ENCODE results near the gene LNP1.
"Not testable (repeated sequence)": the region's sequence is repeated elsewhere in the genome, so short reads cannot be mapped to it uniquely, and the experiment has no call there.

Gene LNP1

DNA sequence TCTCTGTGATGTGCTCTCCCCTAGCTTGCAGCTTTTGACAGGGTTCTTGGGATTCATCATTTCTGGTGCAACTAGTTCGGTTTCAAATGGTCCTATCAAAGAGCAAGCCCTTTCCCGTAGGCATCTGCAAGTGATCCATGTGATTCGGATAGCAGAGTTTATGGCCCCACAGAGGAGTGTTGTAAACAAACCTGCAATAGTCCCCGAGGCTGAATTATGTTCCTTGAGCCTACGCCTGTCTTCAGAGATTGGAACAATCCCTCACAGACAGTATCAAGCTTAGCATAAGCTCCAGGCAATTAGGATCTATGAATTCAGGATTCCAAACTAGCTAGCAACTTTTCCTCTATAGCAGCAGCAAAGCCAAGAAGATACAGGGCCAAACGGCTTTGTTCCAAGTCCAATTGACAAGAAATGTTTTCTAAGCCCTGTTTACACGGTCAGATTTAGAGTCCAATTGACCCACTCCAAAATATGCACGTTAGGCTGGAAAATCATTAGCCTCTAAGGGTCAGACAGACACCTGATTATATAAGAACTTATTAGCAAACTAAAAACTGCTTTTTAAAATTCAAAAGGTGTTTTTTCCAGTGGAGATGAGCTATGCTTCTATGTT is 24.8 kb downstream of the LNP1 start:
- H3K9ac ChIP-seq (ENCODE audit: low read depth in 1 of 2, low read length in 2 of 2), result no peak overlapping the region
- no peaks in the 10 kb centered on the region for H3K9me3 ChIP-seq (ENCODE audit: control insufficient read depth in 1 of 2, low read length in 2 of 2)
- H3K4me1 ChIP-seq (ENCODE audit: control insufficient read depth in 1 of 2, insufficient read depth in 2 of 2, low read length in 2 of 2), result peaks cover 0 to 11% of the 10 kb centered on the region in 2 donors
- H3K4me3 ChIP-seq (ENCODE audit: low read depth in 1 of 2, low read length in 2 of 2), result no peak overlapping the region
- H3K27me3 ChIP-seq (ENCODE audit: control insufficient read depth in 1 of 2, insufficient read depth in 2 of 2, low read length in 2 of 2), result no peaks in the 10 kb centered on the region
- no peak overlapping the region for H3K27ac ChIP-seq (ENCODE audit: low read depth, low read length)
- no peaks in the 10 kb centered on the region for H3K36me3 ChIP-seq (ENCODE audit: control insufficient read depth in 1 of 2, insufficient read depth in 2 of 2, low read length in 2 of 2)

DNA sequence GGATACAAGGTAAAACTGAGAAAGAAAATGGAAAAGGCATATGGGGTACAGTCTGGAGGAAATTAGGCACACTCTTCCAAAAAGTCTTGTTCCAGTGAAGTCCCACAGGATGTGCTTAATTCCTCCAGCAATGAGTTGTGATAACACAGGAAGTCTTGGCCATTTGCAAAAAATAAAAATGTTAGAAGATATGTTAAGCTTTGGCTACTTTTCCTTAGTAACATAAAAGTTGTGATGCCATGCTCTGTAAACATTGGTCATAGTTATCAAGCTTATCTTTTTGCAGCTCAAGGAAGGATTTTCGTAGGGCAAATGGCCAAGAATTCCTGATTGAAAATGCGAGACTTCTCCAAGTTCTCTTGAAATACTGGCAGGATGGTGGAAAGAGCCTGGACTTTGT is 26.4 kb downstream of the LNP1 start:
- Histone ChIP-seq H3K9me3 (ENCODE audit: control insufficient read depth in 1 of 2, low read length in 2 of 2) (no peaks in the 10 kb centered on the region), H3K4me1 (ENCODE audit: control insufficient read depth in 1 of 2, insufficient read depth in 2 of 2, low read length in 2 of 2) (peaks cover 0 to 11% of the 10 kb centered on the region in 2 donors), H3K4me3 (ENCODE audit: low read depth in 1 of 2, low read length in 2 of 2) (no peak overlapping the region), H3K36me3 (ENCODE audit: control insufficient read depth in 1 of 2, insufficient read depth in 2 of 2, low read length in 2 of 2) (no peaks in the 10 kb centered on the region), H3K27ac (ENCODE audit: low read depth, low read length) (no peak overlapping the region), H3K9ac (ENCODE audit: low read depth in 1 of 2, low read length in 2 of 2) (no peak overlapping the region), H3K27me3 (ENCODE audit: control insufficient read depth in 1 of 2, insufficient read depth in 2 of 2, low read length in 2 of 2) (no peaks in the 10 kb centered on the region)

DNA sequence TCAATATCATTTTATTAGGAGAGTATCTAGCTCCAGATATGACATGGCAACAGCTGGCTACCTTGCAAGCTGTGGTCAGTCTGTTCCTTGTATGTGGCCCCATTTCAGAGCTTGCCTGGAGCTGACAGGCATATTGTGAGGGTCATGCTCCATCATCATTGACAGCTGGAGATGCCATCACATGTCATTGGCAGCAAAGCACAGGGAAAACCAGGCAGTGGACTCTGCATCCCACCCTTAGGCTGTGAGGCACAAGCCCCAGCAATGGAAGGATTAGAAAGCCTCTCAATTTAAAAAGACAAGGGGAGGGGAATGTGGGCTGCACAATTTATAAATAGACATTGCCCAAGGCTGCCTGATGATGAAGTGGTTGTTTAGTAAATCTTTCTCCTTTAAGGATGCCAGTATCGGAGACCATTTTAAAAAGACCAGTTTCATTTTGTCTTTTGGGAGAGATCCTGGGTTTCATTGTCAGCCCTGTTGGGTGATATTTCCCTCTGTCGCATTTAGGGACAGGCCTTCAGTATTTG is 27.9 kb downstream of the LNP1 start:
- Histone ChIP-seq H3K4me1 (ENCODE audit: control insufficient read depth in 1 of 2, insufficient read depth in 2 of 2, low read length in 2 of 2) (peaks cover 0 to 9% of the 10 kb centered on the region in 2 donors), H3K9me3 (ENCODE audit: control insufficient read depth in 1 of 2, low read length in 2 of 2) (no peaks in the 10 kb centered on the region), H3K9ac (ENCODE audit: low read depth in 1 of 2, low read length in 2 of 2) (no peak overlapping the region), H3K4me3 (ENCODE audit: low read depth in 1 of 2, low read length in 2 of 2) (no peak overlapping the region), H3K27ac (ENCODE audit: low read depth, low read length) (no peak overlapping the region), H3K27me3 (ENCODE audit: control insufficient read depth in 1 of 2, insufficient read depth in 2 of 2, low read length in 2 of 2) (no peaks in the 10 kb centered on the region), H3K36me3 (ENCODE audit: control insufficient read depth in 1 of 2, insufficient read depth in 2 of 2, low read length in 2 of 2) (no peaks in the 10 kb centered on the region)

DNA sequence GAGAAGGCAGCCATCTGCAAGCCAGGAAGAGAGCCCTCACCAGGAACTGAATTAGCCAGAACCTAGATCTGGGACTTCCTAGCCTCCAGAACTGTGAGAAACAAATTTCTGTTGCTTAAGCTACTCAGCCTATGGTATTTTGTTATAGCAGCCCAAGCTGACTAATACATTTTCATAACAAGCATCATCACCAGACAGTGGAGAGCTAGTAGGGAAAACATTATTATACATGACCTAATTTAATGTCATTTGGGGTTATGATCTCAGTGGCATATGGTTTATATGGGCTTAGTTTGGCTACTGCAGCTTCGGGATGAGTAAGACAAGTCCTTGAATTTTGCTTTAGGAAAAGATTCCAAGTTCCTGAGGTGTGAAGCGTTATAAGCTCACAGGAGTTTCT is 35.6 kb downstream of the LNP1 start:
- no peaks in the 10 kb centered on the region for H3K9me3 ChIP-seq (ENCODE audit: control insufficient read depth in 1 of 2, low read length in 2 of 2)
- no peak overlapping the region for H3K4me3 ChIP-seq (ENCODE audit: low read depth in 1 of 2, low read length in 2 of 2)
- no peaks in the 10 kb centered on the region for H3K27me3 ChIP-seq (ENCODE audit: control insufficient read depth in 1 of 2, insufficient read depth in 2 of 2, low read length in 2 of 2)
- H3K9ac ChIP-seq (ENCODE audit: low read depth in 1 of 2, low read length in 2 of 2), result no peak overlapping the region
- H3K4me1 ChIP-seq (ENCODE audit: control insufficient read depth in 1 of 2, insufficient read depth in 2 of 2, low read length in 2 of 2), result no peaks in the 10 kb centered on the region
- no peak overlapping the region for H3K27ac ChIP-seq (ENCODE audit: low read depth, low read length)
- no peaks in the 10 kb centered on the region for H3K36me3 ChIP-seq (ENCODE audit: control insufficient read depth in 1 of 2, insufficient read depth in 2 of 2, low read length in 2 of 2)

DNA sequence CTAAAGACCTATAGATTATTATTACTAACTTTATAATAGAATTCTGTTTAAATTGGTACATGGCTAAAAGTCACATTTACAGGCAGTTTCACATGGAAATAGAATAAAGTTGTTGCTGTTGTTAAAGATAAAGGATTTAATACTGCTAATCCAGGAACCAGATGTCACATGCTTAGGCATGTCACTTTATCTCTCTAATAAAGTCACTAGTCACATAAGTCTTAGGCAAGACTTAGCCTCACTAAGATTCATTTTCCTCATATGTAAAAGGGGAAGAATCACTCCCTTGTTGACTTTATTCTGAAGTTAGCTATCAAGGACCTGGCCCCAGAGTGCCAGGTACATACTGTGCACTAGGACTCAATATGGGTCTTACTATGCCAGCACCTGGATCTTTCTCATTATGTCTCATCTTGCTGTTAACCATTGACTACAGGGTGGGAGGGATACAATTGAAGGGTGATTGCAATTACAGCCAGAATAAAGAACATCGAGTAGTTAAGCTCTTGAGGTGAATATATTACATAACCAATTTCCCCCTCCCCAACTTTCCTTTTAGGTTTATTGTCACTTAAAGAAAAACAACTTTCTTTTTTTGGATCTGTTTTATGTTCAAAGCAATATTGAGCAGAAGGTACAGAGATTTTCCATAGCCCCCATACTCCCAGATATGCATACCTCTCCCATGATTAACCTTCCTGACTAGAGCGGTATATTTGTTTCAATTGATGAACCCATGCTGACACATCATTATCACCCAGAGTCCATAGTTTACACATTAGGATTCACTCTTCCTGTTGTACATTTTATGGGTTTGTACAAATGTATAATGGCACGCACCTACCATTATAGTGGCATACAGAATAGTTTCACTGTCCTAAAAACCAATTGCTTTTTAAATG is 36.6 kb downstream of the LNP1 start:
- Histone ChIP-seq H3K27ac (ENCODE audit: low read depth, low read length) (no peak overlapping the region), H3K27me3 (ENCODE audit: control insufficient read depth in 1 of 2, insufficient read depth in 2 of 2, low read length in 2 of 2) (no peaks in the 10 kb centered on the region), H3K4me3 (ENCODE audit: low read depth in 1 of 2, low read length in 2 of 2) (no peak overlapping the region), H3K36me3 (ENCODE audit: control insufficient read depth in 1 of 2, insufficient read depth in 2 of 2, low read length in 2 of 2) (no peaks in the 10 kb centered on the region), H3K9me3 (ENCODE audit: control insufficient read depth in 1 of 2, low read length in 2 of 2) (no peaks in the 10 kb centered on the region), H3K4me1 (ENCODE audit: control insufficient read depth in 1 of 2, insufficient read depth in 2 of 2, low read length in 2 of 2) (no peaks in the 10 kb centered on the region), H3K9ac (ENCODE audit: low read depth in 1 of 2, low read length in 2 of 2) (no peak overlapping the region)

DNA sequence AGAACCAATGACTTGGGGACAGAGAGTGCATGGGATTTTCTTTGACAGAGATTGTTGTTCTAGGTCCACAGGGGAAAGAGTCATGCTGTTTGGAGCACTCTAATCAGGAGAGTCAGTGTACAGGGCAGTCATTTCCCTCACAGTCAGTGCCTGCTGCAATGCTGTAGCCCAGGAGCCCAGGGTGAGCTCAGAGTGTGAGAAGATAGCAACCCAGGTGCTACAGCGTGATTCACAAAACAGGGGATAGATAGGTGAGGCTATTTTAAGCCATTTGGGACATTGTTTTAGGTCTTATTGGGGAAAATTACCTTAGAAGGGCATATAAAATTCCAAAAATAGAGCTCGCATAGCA is 37.3 kb downstream of the LNP1 start:
- Histone ChIP-seq H3K9ac (ENCODE audit: low read depth in 1 of 2, low read length in 2 of 2) (no peak overlapping the region), H3K27me3 (ENCODE audit: control insufficient read depth in 1 of 2, insufficient read depth in 2 of 2, low read length in 2 of 2) (no peaks in the 10 kb centered on the region), H3K27ac (ENCODE audit: low read depth, low read length) (no peak overlapping the region), H3K9me3 (ENCODE audit: control insufficient read depth in 1 of 2, low read length in 2 of 2) (no peaks in the 10 kb centered on the region), H3K4me1 (ENCODE audit: control insufficient read depth in 1 of 2, insufficient read depth in 2 of 2, low read length in 2 of 2) (no peaks in the 10 kb centered on the region), H3K4me3 (ENCODE audit: low read depth in 1 of 2, low read length in 2 of 2) (no peak overlapping the region), H3K36me3 (ENCODE audit: control insufficient read depth in 1 of 2, insufficient read depth in 2 of 2, low read length in 2 of 2) (no peaks in the 10 kb centered on the region)

DNA sequence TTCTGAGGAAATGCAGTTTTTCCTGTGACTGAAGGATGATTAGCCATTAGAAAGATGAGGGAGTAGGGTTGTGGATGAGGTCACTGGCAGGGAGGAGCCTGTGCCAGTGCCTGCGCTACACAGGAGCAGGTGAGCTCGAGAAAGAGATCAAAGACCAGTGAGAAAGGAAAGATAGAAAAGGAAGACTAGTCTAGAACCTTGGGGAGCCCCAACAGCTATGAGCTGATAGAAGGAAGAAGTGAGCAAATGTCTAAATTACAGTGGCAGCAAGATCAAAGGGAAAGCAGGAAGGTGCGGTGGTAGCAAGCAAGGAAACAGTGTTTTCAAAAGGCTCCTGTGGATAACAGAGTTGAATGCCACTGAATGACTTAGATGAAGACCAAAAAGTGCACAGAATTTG is 39.6 kb downstream of the LNP1 start:
- no peaks in the 10 kb centered on the region for H3K4me1 ChIP-seq (ENCODE audit: control insufficient read depth in 1 of 2, insufficient read depth in 2 of 2, low read length in 2 of 2)
- H3K9me3 ChIP-seq (ENCODE audit: control insufficient read depth in 1 of 2, low read length in 2 of 2), result no peaks in the 10 kb centered on the region
- no peak overlapping the region for H3K4me3 ChIP-seq (ENCODE audit: low read depth in 1 of 2, low read length in 2 of 2)
- H3K9ac ChIP-seq (ENCODE audit: low read depth in 1 of 2, low read length in 2 of 2), result no peak overlapping the region
- H3K36me3 ChIP-seq (ENCODE audit: control insufficient read depth in 1 of 2, insufficient read depth in 2 of 2, low read length in 2 of 2), result no peaks in the 10 kb centered on the region
- no peak overlapping the region for H3K27ac ChIP-seq (ENCODE audit: low read depth, low read length)
- no peaks in the 10 kb centered on the region for H3K27me3 ChIP-seq (ENCODE audit: control insufficient read depth in 1 of 2, insufficient read depth in 2 of 2, low read length in 2 of 2)

DNA sequence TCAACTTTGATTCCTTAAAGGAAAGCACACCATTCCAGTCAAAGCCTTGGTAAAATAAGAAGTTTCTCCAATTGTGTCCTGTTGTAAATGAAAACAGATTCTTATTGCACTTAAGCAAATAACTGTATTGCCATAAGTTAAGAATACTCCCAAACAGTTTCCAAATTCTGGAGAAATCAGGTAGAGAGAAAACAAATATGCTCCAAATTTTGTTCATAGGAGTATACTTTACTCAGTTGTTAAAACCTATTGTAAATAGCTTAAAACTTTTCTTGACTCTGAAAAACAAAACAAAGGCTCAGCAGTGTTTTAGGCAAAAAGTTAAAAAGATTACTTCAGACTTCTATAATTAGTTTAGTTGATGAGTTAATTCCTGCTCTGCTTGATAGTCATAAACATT is 42.4 kb downstream of the LNP1 start:
- Histone ChIP-seq H3K4me3 (ENCODE audit: low read depth in 1 of 2, low read length in 2 of 2) (no peak overlapping the region), H3K36me3 (ENCODE audit: control insufficient read depth in 1 of 2, insufficient read depth in 2 of 2, low read length in 2 of 2) (no peaks in the 10 kb centered on the region), H3K27ac (ENCODE audit: low read depth, low read length) (no peak overlapping the region), H3K4me1 (ENCODE audit: control insufficient read depth in 1 of 2, insufficient read depth in 2 of 2, low read length in 2 of 2) (no peaks in the 10 kb centered on the region), H3K27me3 (ENCODE audit: control insufficient read depth in 1 of 2, insufficient read depth in 2 of 2, low read length in 2 of 2) (no peaks in the 10 kb centered on the region), H3K9ac (ENCODE audit: low read depth in 1 of 2, low read length in 2 of 2) (no peak overlapping the region), H3K9me3 (ENCODE audit: control insufficient read depth in 1 of 2, low read length in 2 of 2) (peaks cover 0 to 2% of the 10 kb centered on the region in 2 donors)

DNA sequence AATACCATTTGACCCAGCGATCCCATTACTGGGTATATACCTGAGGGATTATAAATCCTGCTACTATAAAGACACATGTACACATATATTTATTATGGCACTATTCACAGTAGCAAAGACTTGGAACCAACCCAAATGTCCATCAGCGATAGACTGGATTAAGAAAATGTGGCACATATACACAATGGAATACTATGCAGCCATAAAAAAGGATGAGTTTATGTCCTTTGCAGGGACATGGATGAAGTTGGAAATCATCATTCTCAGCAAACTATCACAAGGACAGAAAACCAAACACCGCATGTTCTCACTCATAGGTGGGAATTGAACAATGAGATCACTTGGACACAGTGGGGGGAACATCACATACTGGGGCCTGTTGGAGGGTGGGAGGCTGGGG is 45.7 kb downstream of the LNP1 start:
- H3K9me3 ChIP-seq (ENCODE audit: control insufficient read depth in 1 of 2, low read length in 2 of 2); H3K27me3 ChIP-seq (ENCODE audit: control insufficient read depth in 1 of 2, insufficient read depth in 2 of 2, low read length in 2 of 2); H3K4me1 ChIP-seq (ENCODE audit: control insufficient read depth in 1 of 2, insufficient read depth in 2 of 2, low read length in 2 of 2); H3K9ac ChIP-seq (ENCODE audit: low read depth in 1 of 2, low read length in 2 of 2); H3K4me3 ChIP-seq (ENCODE audit: low read depth in 1 of 2, low read length in 2 of 2); H3K36me3 ChIP-seq (ENCODE audit: control insufficient read depth in 1 of 2, insufficient read depth in 2 of 2, low read length in 2 of 2); H3K27ac ChIP-seq (ENCODE audit: low read depth, low read length): not testable (repeated sequence)

DNA sequence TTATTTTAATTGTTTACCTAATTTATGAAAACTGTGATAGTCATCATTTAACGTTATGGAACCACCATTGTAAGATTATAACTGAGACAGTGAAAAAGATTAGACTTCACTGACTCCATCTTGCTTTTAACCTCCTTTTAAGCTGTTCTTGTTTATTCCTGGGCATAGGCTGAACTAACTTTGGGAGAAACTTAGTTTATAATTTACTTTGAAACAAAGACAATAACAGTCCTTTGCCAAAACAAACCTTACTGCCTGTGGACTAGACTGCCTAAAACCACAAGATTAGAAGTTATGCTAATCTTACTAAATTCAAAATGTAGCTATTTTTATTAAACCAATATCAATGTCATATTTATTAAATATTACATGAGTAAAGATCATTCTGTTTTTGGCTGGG is 46.7 kb downstream of the LNP1 start:
- Histone ChIP-seq H3K27me3 (ENCODE audit: control insufficient read depth in 1 of 2, insufficient read depth in 2 of 2, low read length in 2 of 2) (no peaks in the 10 kb centered on the region), H3K27ac (ENCODE audit: low read depth, low read length) (no peak overlapping the region), H3K9ac (ENCODE audit: low read depth in 1 of 2, low read length in 2 of 2) (no peak overlapping the region), H3K4me1 (ENCODE audit: control insufficient read depth in 1 of 2, insufficient read depth in 2 of 2, low read length in 2 of 2) (no peaks in the 10 kb centered on the region), H3K4me3 (ENCODE audit: low read depth in 1 of 2, low read length in 2 of 2) (no peak overlapping the region), H3K9me3 (ENCODE audit: control insufficient read depth in 1 of 2, low read length in 2 of 2) (peaks cover 0 to 2% of the 10 kb centered on the region in 2 donors), H3K36me3 (ENCODE audit: control insufficient read depth in 1 of 2, insufficient read depth in 2 of 2, low read length in 2 of 2) (no peaks in the 10 kb centered on the region)
